HFFc6 (cell line): ENCODE results near the gene EFCAB8. TPM values are rescaled to one million over a fixed set of nuclear protein-coding genes. Genes with fewer than 3 reads are reported as not detected.

ENCODE experiments used
- DNase-seq: peaks from one replicate; pipeline ENCODE4 v3.0.0-alpha.2; 2018
- H3K27ac Mint-ChIP-seq: 2 replicates; pipeline ENCODE4 v1.8.0; 2020; ENCODE audit warnings: mild to moderate bottlenecking, mixed read lengths
- H3K27me3 Mint-ChIP-seq: 2 replicates; pipeline ENCODE4 v1.8.0; 2021; ENCODE audit warnings: mild to moderate bottlenecking, moderate library complexity, mixed read lengths; ENCODE audit not compliant: insufficient read depth
- H3K36me3 Mint-ChIP-seq: 2 replicates; pipeline ENCODE4 v1.8.0; 2021; ENCODE audit warnings: low read depth, mixed read lengths
- H3K4me1 Mint-ChIP-seq: 2 replicates; pipeline ENCODE4 v1.8.0; 2020; ENCODE audit warnings: low read depth, mixed read lengths
- H3K4me3 Mint-ChIP-seq: 2 replicates; pipeline ENCODE4 v1.8.0; 2020; ENCODE audit warnings: mild to moderate bottlenecking, moderate library complexity, mixed read lengths
- H3K9me3 Mint-ChIP-seq: 2 replicates; pipeline ENCODE4 v1.8.0; 2020; ENCODE audit warnings: mild to moderate bottlenecking, mixed read lengths
- CTCF ChIP-seq: fragments of 200-600 bp; sonication (generic); IDR thresholded peaks from 2 replicates; pipeline ENCODE4 v1.5.0; 2021; ENCODE audit warnings: antibody characterized with exemption, mild to moderate bottlenecking
- total RNA-seq, 6 experiments: library from RNA; stranded (reverse); fragmentation: NEBNext Ultra II Directional; extraction: Animal tissue kit (Norgen Biotek cat#: 25700); gene quantifications; 2 replicates in 1 of 6; 3 replicates in 5 of 6; pipeline ENCODE4 v1.2.3, GENCODE V29; 2021

The EFCAB8 gene
- total RNA-seq, 6 experiments from 2014 or later: not detected

GRCh38 chr20:32906200-32906599 is 47.5 kb downstream of the EFCAB8 start:
- Mint-ChIP-seq H3K27ac (no peak overlapping the region), H3K9me3 (no peaks in the 10 kb centered on the region), H3K4me3 (no peak overlapping the region), H3K27me3 (peaks cover 29% of the 10 kb centered on the region), H3K36me3 (no peaks in the 10 kb centered on the region), H3K4me1 (no peaks in the 10 kb centered on the region)
- no peak for TF ChIP-seq CTCF
- no peak for DNase-seq

GRCh38 chr20:32906871-32907495 is 48.3 kb downstream of the EFCAB8 start:
- no peak overlapping the region for H3K27ac Mint-ChIP-seq

GRCh38 chr20:32907886-32908285 is 49.2 kb downstream of the EFCAB8 start:
- no peak for DNase-seq
- Mint-ChIP-seq H3K36me3 (no peaks in the 10 kb centered on the region), H3K4me3 (no peak overlapping the region), H3K27ac (no peak overlapping the region), H3K4me1 (no peaks in the 10 kb centered on the region), H3K9me3 (no peaks in the 10 kb centered on the region), H3K27me3 (peaks cover 32% of the 10 kb centered on the region)
- no peak for TF ChIP-seq CTCF

More at GRCh38 chr20:32906871-32907495, 48.3 kb downstream of the EFCAB8 start:
- Mint-ChIP-seq H3K9me3 (no peaks in the 10 kb centered on the region), H3K4me3 (no peak overlapping the region), H3K4me1 (no peaks in the 10 kb centered on the region), H3K36me3 (no peaks in the 10 kb centered on the region), H3K27me3 (peaks cover 32% of the 10 kb centered on the region)
- DNase-seq: no peak
- TF ChIP-seq CTCF: no peak

GRCh38 chr20:32908334-32909292 is 49.9 kb downstream of the EFCAB8 start:
- Mint-ChIP-seq H3K9me3 (no peaks in the 10 kb centered on the region), H3K27ac (no peak overlapping the region), H3K36me3 (no peaks in the 10 kb centered on the region), H3K27me3 (peaks cover 31% of the 10 kb centered on the region), H3K4me1 (no peaks in the 10 kb centered on the region), H3K4me3 (no peak overlapping the region)
- DNase-seq: no peak
- no peak for TF ChIP-seq CTCF

DNA sequence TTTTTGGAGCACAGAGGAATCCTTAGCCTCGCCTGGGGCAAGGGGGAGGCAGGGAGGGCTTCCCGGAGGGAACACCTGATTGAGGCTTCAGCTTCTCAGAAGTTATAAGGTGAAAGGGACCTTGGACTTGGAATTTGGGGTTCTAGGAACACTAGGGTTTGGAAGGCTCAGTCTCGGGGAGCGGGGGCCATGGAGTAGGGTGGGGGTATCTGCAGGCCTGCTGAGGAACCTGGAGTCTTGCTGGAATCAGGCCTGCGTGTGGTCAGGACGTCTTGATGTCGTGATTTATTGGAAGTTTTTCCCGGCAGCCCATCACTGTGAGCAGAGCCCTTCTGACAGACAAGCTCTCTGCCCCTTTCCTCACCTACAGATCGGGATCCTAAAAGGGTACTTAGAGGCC is 50.7 kb downstream of the EFCAB8 start:
- no peak overlapping the region for H3K4me3 Mint-ChIP-seq
- H3K9me3 Mint-ChIP-seq: peaks cover 3% of the 10 kb centered on the region
- no peak for TF ChIP-seq CTCF
- H3K4me1 Mint-ChIP-seq: no peaks in the 10 kb centered on the region
- H3K27me3 Mint-ChIP-seq: peaks cover 29% of the 10 kb centered on the region
- no peaks in the 10 kb centered on the region for H3K36me3 Mint-ChIP-seq
- no peak for DNase-seq
- no peak overlapping the region for H3K27ac Mint-ChIP-seq
